ENCODE data around the gene GAPDH.

Gene GAPDH

GRCh38 chr12:6541371-6542165, 7.3 kb downstream of the GAPDH start:
- Histone ChIP-seq H3K4me3 (ENCODE audit: low read length) (no peak overlapping the region), H3K36me3 (ENCODE audit: insufficient read depth, low read length) (peaks cover 43% of the 10 kb centered on the region), H3K9me3 (ENCODE audit: low read length) (peaks cover 2% of the 10 kb centered on the region), H3K27me3 (ENCODE audit: insufficient read depth, low read length) (no peaks in the 10 kb centered on the region), H2AFZ (ENCODE audit: low read depth, low read length) (no peak overlapping the region), H3K4me1 (ENCODE audit: insufficient read depth, low read length) (peaks cover 20% of the 10 kb centered on the region)

GRCh38 chr12:6542209-6543009, 8.1 kb downstream of the GAPDH start:
- Histone ChIP-seq H3K4me3 (ENCODE audit: low read length) (no peak overlapping the region), H2AFZ (ENCODE audit: low read depth, low read length) (no peak overlapping the region), H3K4me1 (ENCODE audit: insufficient read depth, low read length) (peaks cover 17% of the 10 kb centered on the region), H3K9me3 (ENCODE audit: low read length) (peaks cover 2% of the 10 kb centered on the region), H3K27me3 (ENCODE audit: insufficient read depth, low read length) (no peaks in the 10 kb centered on the region), H3K36me3 (ENCODE audit: insufficient read depth, low read length) (peaks cover 40% of the 10 kb centered on the region)

GRCh38 chr12:6546016-6546415, 11.7 kb downstream of the GAPDH start:
- Histone ChIP-seq H3K4me1 (ENCODE audit: insufficient read depth, low read length) (peaks cover 17% of the 10 kb centered on the region), H3K9me3 (ENCODE audit: low read length) (peaks cover 2% of the 10 kb centered on the region), H3K4me3 (ENCODE audit: low read length) (no peak overlapping the region), H2AFZ (ENCODE audit: low read depth, low read length) (no peak overlapping the region), H3K36me3 (ENCODE audit: insufficient read depth, low read length) (peaks cover 48% of the 10 kb centered on the region), H3K27me3 (ENCODE audit: insufficient read depth, low read length) (no peaks in the 10 kb centered on the region)

- Histone ChIP-seq H3K9me3 (ENCODE audit: low read length) (peaks cover 2% of the 10 kb centered on the region), H3K27me3 (ENCODE audit: insufficient read depth, low read length) (no peaks in the 10 kb centered on the region), H3K4me3 (ENCODE audit: low read length) (no peak overlapping the region), H3K36me3 (ENCODE audit: insufficient read depth, low read length) (peaks cover 52% of the 10 kb centered on the region), H3K4me1 (ENCODE audit: insufficient read depth, low read length) (peaks cover 6% of the 10 kb centered on the region), H2AFZ (ENCODE audit: low read depth, low read length) (no peak overlapping the region)
Observed at GRCh38 chr12:6547566-6547965, 13.2 kb downstream of the GAPDH start.

- H3K4me1 ChIP-seq (ENCODE audit: insufficient read depth, low read length): peaks cover 5% of the 10 kb centered on the region
- no peaks in the 10 kb centered on the region for H3K27me3 ChIP-seq (ENCODE audit: insufficient read depth, low read length)
- H3K4me3 ChIP-seq (ENCODE audit: low read length): no peak overlapping the region
- peaks cover 2% of the 10 kb centered on the region for H3K9me3 ChIP-seq (ENCODE audit: low read length)
- no peak overlapping the region for H2AFZ ChIP-seq (ENCODE audit: low read depth, low read length)
- peaks cover 52% of the 10 kb centered on the region for H3K36me3 ChIP-seq (ENCODE audit: insufficient read depth, low read length)
Observed at GRCh38 chr12:6547987-6548386, 13.7 kb downstream of the GAPDH start.

- Histone ChIP-seq H3K36me3 (ENCODE audit: insufficient read depth, low read length) (peaks cover 52% of the 10 kb centered on the region), H3K9me3 (ENCODE audit: low read length) (peaks cover 2% of the 10 kb centered on the region), H3K4me1 (ENCODE audit: insufficient read depth, low read length) (peaks cover 8% of the 10 kb centered on the region), H2AFZ (ENCODE audit: low read depth, low read length) (no peak overlapping the region), H3K4me3 (ENCODE audit: low read length) (no peak overlapping the region), H3K27me3 (ENCODE audit: insufficient read depth, low read length) (no peaks in the 10 kb centered on the region)
Observed at GRCh38 chr12:6548556-6548955, 14.2 kb downstream of the GAPDH start.

GRCh38 chr12:6548966-6549683, 14.8 kb downstream of the GAPDH start:
- H2AFZ ChIP-seq (ENCODE audit: low read depth, low read length): no peak overlapping the region
- H3K36me3 ChIP-seq (ENCODE audit: insufficient read depth, low read length): peaks cover 52% of the 10 kb centered on the region
- H3K4me1 ChIP-seq (ENCODE audit: insufficient read depth, low read length): peaks cover 11% of the 10 kb centered on the region
- H3K9me3 ChIP-seq (ENCODE audit: low read length): peaks cover 2% of the 10 kb centered on the region
- no peak overlapping the region for H3K4me3 ChIP-seq (ENCODE audit: low read length)
- no peaks in the 10 kb centered on the region for H3K27me3 ChIP-seq (ENCODE audit: insufficient read depth, low read length)

GRCh38 chr12:6549684-6550151, 15.4 kb downstream of the GAPDH start:
- H3K27me3 ChIP-seq (ENCODE audit: insufficient read depth, low read length): no peaks in the 10 kb centered on the region
- peaks cover 2% of the 10 kb centered on the region for H3K9me3 ChIP-seq (ENCODE audit: low read length)
- peaks cover 47% of the 10 kb centered on the region for H3K36me3 ChIP-seq (ENCODE audit: insufficient read depth, low read length)
- no peak overlapping the region for H3K4me3 ChIP-seq (ENCODE audit: low read length)
- peaks cover 16% of the 10 kb centered on the region for H3K4me1 ChIP-seq (ENCODE audit: insufficient read depth, low read length)
- no peak overlapping the region for H2AFZ ChIP-seq (ENCODE audit: low read depth, low read length)

GRCh38 chr12:6550294-6551062, 16.2 kb downstream of the GAPDH start:
- Histone ChIP-seq H3K27me3 (ENCODE audit: insufficient read depth, low read length) (no peaks in the 10 kb centered on the region), H3K9me3 (ENCODE audit: low read length) (peaks cover 2% of the 10 kb centered on the region), H3K4me3 (ENCODE audit: low read length) (no peak overlapping the region), H2AFZ (ENCODE audit: low read depth, low read length) (no peak overlapping the region), H3K4me1 (ENCODE audit: insufficient read depth, low read length) (peaks cover 21% of the 10 kb centered on the region), H3K36me3 (ENCODE audit: insufficient read depth, low read length) (peaks cover 46% of the 10 kb centered on the region)

GRCh38 chr12:6551063-6551461, 16.7 kb downstream of the GAPDH start:
- Histone ChIP-seq H3K36me3 (ENCODE audit: insufficient read depth, low read length) (peaks cover 44% of the 10 kb centered on the region), H2AFZ (ENCODE audit: low read depth, low read length) (no peak overlapping the region), H3K9me3 (ENCODE audit: low read length) (no peaks in the 10 kb centered on the region), H3K4me3 (ENCODE audit: low read length) (no peak overlapping the region), H3K4me1 (ENCODE audit: insufficient read depth, low read length) (peaks cover 21% of the 10 kb centered on the region), H3K27me3 (ENCODE audit: insufficient read depth, low read length) (no peaks in the 10 kb centered on the region)

- Histone ChIP-seq H3K4me3 (ENCODE audit: low read length) (no peak overlapping the region), H3K9me3 (ENCODE audit: low read length) (no peaks in the 10 kb centered on the region), H3K36me3 (ENCODE audit: insufficient read depth, low read length) (peaks cover 42% of the 10 kb centered on the region), H3K27me3 (ENCODE audit: insufficient read depth, low read length) (no peaks in the 10 kb centered on the region), H3K4me1 (ENCODE audit: insufficient read depth, low read length) (peaks cover 21% of the 10 kb centered on the region), H2AFZ (ENCODE audit: low read depth, low read length) (no peak overlapping the region)
Observed at GRCh38 chr12:6551496-6552139, 17.3 kb downstream of the GAPDH start.

GRCh38 chr12:6552140-6552551, 17.8 kb downstream of the GAPDH start:
- Histone ChIP-seq H3K4me3 (ENCODE audit: low read length) (no peak overlapping the region), H3K36me3 (ENCODE audit: insufficient read depth, low read length) (peaks cover 42% of the 10 kb centered on the region), H3K4me1 (ENCODE audit: insufficient read depth, low read length) (peaks cover 21% of the 10 kb centered on the region), H3K9me3 (ENCODE audit: low read length) (no peaks in the 10 kb centered on the region), H3K27me3 (ENCODE audit: insufficient read depth, low read length) (no peaks in the 10 kb centered on the region), H2AFZ (ENCODE audit: low read depth, low read length) (no peak overlapping the region)
